Measurements from ENCODE around the gene AK1.

The AK1 gene

GRCh38 chr9:127876764-127877562 lies 512 bp downstream of the AK1 start:
- DNase-seq (ENCODE audit: low read depth) = no peak
- peak overlapping the region; percentile 57 for H3K4me3 ChIP-seq (ENCODE audit: low read length)
- TF ChIP-seq, protein P1, sequence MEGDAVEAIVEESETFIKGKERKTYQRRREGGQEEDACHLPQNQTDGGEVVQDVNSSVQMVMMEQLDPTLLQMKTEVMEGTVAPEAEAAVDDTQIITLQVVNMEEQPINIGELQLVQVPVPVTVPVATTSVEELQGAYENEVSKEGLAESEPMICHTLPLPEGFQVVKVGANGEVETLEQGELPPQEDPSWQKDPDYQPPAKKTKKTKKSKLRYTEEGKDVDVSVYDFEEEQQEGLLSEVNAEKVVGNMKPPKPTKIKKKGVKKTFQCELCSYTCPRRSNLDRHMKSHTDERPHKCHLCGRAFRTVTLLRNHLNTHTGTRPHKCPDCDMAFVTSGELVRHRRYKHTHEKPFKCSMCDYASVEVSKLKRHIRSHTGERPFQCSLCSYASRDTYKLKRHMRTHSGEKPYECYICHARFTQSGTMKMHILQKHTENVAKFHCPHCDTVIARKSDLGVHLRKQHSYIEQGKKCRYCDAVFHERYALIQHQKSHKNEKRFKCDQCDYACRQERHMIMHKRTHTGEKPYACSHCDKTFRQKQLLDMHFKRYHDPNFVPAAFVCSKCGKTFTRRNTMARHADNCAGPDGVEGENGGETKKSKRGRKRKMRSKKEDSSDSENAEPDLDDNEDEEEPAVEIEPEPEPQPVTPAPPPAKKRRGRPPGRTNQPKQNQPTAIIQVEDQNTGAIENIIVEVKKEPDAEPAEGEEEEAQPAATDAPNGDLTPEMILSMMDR (IDR thresholded peaks at IDR 0.05; ENCODE audit: insufficient read depth, low read depth, low read length, missing control alignments) = no peak

- DNase-seq (ENCODE audit: low read depth) = no peak
- TF ChIP-seq, protein P1 (IDR thresholded peaks at IDR 0.05; ENCODE audit: insufficient read depth, low read depth, low read length, missing control alignments) = no peak
- no peak overlapping the region for H3K4me3 ChIP-seq (ENCODE audit: low read length)
Observed at GRCh38 chr9:127876026-127876763, 1.3 kb downstream of the AK1 start.

DNA sequence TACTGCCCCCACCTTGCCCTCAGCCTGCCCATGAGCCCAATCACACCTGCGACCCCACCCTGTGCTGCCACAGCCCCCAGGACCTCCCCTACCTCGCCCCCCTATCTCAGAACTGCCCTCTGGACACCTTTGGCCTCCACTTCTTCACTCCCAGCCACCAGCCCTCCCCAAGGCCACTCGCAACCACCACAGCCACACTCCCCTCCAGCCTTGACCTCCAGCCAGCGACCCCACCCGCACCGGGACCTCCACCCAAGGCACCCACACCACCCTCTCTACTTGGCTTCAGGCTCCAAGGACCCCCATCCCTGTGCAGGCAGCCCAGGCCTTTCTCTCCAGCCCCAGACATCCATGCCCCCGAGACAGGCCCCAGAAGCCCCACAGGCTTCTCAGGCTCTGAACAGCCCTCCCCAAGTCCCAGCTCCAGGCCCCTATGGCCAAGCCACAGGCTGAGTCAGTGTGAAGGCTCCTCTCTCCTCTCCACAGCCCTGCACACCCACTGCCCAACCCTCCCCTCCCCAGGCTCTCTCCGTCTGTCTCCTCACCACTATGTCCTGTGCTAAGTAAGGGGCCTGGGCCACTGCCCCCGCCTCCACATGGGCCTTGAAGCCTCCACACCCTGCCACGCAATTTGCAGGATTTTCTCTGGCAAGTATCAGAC lies 2.0 kb downstream of the AK1 start:
- TF ChIP-seq, protein P1 (IDR thresholded peaks at IDR 0.05; ENCODE audit: insufficient read depth, low read depth, low read length, missing control alignments) = no peak
- no peak overlapping the region for H3K4me3 ChIP-seq (ENCODE audit: low read length)
- no peak for DNase-seq (ENCODE audit: low read depth)

GRCh38 chr9:127874301-127875221 lies 2.9 kb downstream of the AK1 start:
- no peak overlapping the region for H3K4me3 ChIP-seq (ENCODE audit: low read length)
- TF ChIP-seq, protein P1 (IDR thresholded peaks at IDR 0.05; ENCODE audit: insufficient read depth, low read depth, low read length, missing control alignments) = no peak
- DNase-seq (ENCODE audit: low read depth) = peak; percentile 79

DNA sequence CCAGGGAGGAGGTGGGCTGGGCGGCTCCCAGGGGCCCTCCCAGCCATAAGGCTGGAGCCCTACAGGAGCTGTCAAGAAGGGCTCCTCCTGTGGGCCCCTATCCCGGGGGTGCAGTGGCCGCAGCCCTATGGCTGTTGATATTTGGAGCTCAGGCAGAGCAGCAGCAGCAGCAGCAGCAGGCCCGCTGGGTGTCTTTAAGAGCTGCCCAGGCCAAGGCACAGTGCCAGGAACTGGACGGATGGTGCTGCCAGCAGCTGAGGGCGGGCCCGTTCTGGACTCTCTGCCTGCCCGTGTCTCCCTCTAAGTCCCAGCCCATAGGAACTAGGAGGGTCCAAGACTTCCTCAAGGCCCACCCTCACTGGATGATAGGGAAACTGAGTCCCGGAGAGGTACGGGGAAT lies 3.6 kb downstream of the AK1 start:
- no peak for DNase-seq (ENCODE audit: low read depth)
- TF ChIP-seq, protein P1 (IDR thresholded peaks at IDR 0.05; ENCODE audit: insufficient read depth, low read depth, low read length, missing control alignments) = no peak
- no peak overlapping the region for H3K4me3 ChIP-seq (ENCODE audit: low read length)

- TF ChIP-seq, protein P1 (IDR thresholded peaks at IDR 0.05; ENCODE audit: insufficient read depth, low read depth, low read length, missing control alignments) = no peak
- no peak for DNase-seq (ENCODE audit: low read depth)
- H3K4me3 ChIP-seq (ENCODE audit: low read length) = no peak overlapping the region
Observed at GRCh38 chr9:127873223-127873691, 4.2 kb downstream of the AK1 start.

Measured in epithelial cell of esophagus (primary cell).